HG03460 (cell line): Measurements from ENCODE around the gene TMEM87A.
A peak's percentile ranks its signal among the peaks of the same experiment; 100 is the strongest.

Source experiments
- ATAC-seq: cut with Tn5 transposase; IDR thresholded peaks from one replicate; pipeline ENCODE4 v1.9.1; 2021; ENCODE audit not compliant: unreplicated experiment

Gene TMEM87A

DNA sequence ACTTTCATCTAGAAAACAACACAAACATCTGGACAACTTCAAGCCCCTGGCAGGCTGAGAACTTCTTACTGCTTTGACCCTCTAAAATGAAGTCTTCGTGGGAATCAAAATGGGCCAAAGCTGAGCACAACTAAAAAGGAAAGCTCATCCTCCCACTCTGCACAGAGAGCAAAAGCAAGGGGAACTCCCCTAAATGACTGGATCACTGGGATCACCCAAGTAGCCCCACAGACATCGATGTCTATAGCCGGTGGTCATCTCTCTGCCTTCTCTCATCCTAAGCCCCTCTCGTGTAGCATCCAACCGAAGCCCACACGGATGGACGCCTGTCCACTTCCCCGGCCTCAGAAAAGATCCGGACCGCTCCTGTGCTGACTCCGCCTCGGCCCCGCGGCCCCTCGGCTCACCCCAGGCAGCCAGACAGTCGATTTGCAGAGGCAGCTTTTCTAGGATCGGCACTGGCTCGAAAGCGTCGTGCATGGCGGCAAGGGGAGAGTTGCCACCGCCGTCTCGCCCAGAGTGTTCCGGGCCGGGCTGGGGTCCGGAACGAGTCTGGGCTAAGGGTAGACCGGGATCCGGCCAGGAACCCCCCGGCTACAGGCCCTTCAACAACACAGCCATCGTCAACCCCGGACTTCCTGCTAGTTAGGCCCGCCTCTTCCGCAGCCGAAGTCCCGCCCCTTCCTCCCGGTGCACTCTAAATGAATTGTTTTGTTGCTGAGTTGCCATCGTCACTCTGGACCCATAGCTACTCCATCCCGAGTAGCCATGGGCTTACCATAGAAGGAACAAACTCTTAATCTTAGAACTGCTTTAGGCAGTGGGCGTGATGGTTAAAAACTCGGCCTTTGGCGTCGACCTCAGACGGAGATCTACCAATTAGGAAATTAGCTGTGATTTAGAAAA is 65.3 kb downstream of the TMEM87A start, which contains the start of gene VPS39:
VPS39 (minus strand) TSS at position 631 of the 906 bp plus-strand sequence; CDS start at position 480, 151 bp downstream.
- ATAC-seq, result peak; percentile 97

DNA sequence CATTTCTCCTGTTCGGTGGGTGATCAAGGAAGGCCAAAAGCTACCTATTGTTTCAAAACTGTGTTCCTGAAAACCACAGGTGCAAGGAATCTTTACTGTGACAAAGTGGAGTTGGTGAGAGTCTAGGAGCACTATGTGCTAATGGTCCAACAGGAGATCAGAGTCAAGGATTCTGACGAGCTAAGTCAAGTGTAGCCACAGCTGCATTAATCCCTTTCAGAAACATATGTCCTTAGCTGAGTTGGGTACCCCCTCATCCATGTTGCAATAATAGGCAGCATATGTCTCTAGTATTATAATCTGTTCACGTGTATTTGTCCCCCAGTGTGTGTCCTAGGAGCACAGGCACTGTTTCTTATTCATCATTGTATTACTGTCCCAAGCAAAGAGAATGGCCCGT is 66.8 kb downstream of the TMEM87A start:
- ATAC-seq, result no peak

DNA sequence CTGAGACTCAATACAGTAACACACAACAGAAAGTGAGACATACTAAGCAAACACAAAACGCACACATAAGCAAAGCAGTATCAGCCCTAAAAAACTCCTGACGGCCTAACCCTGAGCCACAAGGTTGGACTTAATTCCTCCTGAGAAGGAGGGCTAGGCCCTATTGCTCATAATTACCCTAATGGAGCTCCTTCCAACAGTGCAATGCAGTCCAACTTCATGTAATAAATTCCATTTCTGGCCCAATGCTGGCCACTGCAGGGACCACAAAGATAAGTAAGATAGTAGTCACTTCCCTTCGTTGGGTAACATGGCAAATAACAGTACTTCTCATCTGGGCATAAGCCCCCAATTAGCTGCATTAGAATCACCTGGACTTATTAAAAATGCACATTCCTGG is 69.3 kb downstream of the TMEM87A start:
- no peak for ATAC-seq

DNA sequence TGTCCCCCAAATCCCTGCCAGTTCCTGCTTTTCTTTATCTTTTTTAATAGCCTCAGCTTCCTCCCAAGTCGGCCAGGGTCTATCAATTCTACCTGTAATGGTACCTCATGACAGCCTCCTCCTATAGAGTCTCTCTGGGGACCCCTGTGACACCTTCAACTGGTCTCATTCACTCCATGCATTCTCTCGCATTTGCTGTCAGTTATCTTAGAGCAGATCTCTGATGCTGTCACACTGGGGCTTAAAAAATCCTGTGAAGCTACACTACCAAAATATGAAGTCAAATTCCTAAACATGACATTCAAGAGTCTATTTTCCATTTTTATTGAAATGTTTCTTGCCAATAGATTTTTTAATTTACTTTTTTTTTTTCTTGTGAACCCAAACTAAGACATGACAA is 70.6 kb downstream of the TMEM87A start:
- ATAC-seq, result no peak

DNA sequence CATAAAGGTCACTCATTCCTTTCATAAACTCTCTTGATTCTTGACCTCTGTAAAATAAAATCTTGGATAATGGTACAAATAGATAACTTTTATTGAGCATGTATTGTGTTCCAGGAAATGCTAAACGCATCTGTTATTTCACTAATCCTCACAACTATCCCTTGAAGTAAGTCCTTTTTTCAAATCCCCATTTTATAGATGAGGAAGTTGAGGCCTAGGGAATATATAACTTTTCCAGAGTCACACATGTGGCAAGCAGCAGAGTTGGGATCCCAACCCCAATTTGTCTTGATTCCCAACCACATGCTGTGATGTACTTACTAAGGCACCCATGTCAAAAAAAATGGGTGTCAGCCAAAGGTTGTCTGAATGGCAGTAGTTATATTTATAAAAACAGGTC is 71.4 kb downstream of the TMEM87A start:
- ATAC-seq, result no peak

DNA sequence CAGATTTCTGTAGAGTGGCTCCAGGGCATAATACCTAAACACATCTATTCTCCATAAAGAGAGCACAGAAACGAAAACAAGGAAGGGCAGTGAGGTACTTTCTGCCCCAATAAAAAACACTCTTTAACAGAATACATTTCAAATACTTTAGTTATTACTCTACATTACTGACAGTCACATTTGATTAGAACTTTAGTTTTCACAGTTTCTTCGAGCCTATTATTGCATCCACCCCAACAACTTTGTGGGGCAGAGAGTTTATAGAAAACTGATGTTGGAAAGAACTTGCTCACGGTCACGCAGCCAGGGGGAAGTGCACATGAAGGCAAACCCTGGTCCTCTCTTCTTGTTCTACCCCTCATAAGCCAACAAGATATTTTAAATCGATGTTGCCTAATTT is 74.1 kb downstream of the TMEM87A start:
- ATAC-seq, result no peak

DNA sequence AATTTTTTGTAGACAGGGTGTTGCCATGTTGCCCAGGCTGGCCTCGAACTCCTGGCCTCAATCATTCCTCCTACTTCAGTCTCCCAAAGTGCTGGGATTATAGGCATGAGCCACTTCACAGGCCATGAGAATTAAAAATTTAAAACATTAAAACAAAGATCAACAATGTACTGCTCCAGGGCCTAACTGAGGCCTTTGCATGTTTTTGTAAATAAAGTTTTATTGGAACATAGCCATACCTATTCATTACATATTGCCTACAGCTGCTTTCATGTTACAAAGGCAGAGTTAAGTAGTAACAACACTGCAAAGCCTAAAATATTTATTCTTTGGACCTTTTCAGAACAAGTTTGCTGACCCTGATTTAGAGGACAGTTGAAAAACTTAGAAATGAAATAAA is 74.7 kb downstream of the TMEM87A start:
- no peak for ATAC-seq

DNA sequence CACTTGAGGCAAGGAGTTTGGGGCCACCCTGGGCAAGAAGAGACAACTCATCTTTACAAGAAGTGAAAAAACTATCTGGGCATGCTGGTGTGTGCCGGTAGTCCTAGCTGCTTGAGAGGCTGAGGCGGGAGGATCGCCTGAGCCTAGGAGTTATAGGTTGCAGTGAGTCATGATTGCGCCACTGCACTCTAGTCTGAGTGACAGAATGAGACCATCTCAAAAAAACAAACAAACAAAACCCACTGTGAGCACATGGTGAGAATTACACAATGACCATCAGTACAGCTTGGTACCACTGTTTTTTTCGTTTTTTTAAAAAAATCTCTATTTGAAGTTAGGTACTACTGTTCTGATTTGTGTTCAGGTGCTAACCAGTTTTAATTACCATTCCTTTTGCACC is 78.7 kb downstream of the TMEM87A start:
- no peak for ATAC-seq

DNA sequence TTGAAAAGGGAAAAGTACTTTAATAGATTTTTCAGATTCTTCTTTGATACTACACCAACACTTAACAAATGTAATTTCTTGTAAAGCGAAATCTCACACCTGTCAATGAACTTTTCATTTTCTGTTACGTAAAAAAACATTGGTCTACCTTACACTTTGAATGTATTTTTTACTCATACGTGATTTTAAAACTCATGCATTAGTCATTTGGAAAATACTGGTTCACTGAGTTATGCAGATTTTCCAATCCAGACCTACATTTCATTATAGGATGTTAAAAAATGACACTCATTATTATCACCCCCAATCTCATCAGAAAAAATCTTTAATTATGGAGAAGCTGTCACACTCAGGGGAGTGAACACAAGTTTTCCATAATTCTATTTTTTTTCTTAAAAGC is 79.8 kb downstream of the TMEM87A start:
- no peak for ATAC-seq

DNA sequence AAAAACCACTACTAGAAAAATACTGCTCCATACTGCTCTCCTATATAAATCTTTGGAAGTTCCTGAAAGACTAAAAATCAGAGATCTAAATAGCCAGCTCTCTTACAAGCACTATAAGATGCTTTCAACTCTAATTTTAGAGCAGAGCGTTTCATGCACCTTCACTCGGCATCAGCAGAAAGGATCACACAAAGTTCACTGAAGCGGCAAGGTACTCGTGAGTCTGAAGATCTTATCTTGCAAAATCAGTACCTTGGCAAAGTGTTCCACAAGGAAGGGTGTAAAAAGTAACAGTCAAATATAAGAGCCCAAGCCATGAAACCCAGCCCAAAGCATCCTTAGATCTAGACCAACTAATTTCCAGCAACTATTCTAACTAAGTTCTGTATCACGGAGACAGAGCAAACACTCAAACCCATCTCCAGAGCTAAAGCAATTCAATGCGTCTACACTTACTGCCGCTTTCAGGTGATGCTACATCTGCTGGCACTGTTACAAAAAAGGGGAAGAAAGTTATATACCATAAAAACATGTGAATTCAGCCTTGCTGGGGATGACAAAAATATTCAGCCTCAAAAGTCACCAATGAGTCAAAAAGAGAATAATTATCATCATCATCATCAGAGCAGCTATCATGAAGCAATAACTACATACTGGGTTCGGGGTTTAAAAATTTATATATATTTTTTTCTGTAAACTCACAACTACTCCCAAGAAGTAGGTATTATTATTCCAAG is 81.5 kb downstream of the TMEM87A start:
- no peak for ATAC-seq

DNA sequence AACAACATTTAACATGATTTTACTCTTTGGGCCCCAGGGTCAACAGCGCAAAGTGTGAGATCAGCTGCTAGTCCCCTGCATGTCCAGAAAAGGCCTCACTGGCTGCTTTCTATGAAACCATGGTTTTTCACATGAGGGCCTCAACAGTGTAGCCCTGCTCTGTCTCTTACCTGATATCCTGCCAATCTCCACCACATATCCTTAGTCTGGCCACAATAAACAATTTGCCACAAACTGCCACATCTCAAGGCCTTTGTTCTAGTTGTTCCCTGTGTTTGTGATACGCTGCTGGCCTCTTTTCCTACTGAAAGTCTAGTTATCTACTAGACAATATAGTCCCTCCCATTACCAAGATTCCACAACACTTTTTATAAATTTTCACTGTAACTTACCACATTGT is 82.9 kb downstream of the TMEM87A start:
- no peak for ATAC-seq

DNA sequence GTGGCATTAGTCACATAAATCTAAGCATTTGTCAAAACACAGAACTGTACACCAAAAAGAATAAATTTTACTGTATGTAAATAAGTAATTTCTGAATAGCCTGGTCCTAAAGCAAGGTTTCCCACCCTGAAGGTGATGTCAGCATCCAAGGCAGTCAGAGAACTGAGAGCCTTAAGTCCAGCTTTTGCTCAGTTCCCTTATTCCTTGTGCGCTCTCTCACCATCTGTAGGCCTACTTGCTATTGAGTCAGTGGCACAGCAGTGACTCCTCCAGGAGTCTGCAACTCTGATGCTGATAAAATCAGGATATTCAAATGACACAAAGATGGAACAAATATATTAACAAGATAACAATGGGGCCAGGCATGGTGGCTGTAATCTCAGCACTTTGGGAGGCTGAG is 87.4 kb downstream of the TMEM87A start:
- ATAC-seq, result no peak

DNA sequence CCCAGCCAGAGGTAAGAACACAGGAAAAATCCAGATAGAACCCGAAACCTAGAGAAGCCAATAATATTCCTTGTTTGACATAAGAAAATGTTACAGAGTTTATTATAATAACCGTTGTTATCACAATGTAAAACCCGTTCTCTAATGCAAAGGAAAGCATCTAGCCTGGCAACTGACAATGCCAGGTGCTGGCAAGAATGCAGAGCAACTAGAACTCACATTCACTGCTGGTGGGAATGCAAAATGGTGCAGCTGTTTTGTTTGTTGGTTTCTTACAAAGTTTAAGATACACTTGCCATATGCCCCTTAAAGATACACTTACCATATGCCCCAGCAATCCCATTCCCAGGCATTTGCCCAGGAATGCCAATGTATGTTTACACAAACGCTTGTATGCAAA is 88.5 kb downstream of the TMEM87A start:
- no peak for ATAC-seq

DNA sequence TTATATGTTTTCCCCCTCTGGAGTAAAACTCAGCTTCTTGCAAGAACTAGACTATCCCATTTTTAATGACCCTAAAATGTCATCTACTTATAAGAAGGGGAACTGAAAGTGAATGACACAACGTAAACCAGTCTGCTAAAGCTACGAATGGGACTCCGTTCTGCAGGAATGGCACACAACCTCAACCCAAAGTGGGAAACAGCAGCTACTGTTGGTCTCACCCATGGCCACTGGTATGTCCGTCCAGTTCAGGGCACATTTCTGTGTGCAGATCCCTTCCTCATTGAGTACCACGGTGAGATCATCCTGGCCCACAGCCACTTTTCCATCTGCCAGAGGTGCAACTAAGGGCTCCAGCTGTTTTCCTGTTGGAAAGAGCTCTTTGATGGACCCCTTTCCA is 88.9 kb downstream of the TMEM87A start:
- no peak for ATAC-seq

DNA sequence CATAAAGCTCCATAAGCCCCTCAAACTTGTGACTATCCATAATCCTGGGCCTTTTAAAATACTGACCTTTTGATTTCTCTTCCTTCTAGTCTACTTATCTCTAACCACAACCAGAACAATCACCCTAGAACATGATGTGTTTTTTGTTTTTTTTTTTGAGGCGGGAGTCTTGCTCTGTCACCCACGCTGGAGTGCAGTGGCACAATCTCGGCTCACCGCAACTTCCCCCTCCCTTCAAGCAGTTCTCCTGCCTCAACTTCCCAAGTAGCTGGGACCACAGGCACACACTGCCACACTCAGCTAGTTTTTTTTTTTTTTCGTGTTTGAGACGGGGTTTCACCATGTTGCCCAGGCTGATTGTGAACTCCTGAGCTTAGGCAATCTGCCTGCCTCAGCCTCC is 90.3 kb downstream of the TMEM87A start:
- ATAC-seq, result no peak

DNA sequence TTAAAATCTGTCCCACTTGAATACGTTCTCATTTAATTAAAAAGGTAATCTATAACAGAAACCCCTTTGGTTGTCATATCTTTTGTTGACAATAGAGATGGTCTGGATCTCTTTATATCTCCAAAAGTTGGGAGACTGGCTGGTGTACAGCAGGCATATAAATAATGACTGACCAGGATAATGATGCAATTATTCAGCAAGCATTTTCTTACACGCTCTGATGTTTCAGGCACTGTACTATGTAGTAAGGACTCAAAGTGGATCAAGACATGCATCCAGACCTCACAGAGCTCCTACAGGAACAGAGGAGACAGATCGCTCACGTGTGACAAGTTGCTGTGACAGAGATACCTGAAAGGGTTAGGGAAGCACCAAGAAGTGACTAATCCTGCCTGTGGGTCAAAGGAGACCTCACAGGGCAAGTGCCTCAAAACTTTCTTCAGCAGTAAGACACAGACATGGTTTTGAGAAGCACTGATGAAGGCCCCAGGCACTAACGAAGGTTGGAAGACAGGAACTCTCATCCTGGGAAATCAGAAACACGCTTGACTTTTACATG is 90.8 kb downstream of the TMEM87A start:
- no peak for ATAC-seq

DNA sequence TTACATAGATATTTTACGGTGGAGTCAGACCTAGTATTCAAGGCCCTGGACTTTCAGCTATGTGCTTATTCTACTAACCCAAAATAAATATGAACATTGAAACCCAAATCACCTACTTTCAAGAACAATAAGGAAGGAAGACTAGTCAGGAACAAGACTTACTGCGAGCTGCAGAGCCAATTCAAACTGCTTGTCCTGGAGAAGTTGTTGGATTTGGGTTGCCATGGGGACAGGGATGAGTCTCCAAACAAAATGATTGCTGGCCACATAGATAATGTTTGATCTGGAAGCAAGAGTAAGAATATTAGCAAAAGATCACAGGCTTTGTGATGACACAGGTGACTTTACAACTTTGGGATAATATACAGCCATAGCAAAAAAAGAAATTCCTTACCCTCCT is 95.2 kb downstream of the TMEM87A start:
- no peak for ATAC-seq

DNA sequence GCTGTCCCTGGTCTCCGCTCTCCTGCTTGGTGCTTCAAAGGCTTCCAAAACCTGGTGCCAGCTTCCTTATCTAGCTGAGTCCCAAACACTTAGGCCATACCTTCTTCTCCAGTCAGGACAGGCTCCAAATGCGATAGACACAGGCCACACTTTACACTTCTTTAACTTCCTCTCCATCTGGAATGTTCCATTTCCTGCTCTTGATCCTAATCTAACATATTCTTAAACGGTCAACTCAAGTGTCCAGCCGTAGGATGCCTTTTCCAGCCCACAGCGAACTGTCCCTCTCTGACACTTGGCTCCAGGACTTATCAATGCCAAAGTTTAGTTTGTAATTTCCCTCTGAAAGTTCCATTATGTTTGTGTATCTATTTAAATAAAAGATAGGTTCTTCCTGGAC is 97.6 kb downstream of the TMEM87A start:
- ATAC-seq, result no peak

DNA sequence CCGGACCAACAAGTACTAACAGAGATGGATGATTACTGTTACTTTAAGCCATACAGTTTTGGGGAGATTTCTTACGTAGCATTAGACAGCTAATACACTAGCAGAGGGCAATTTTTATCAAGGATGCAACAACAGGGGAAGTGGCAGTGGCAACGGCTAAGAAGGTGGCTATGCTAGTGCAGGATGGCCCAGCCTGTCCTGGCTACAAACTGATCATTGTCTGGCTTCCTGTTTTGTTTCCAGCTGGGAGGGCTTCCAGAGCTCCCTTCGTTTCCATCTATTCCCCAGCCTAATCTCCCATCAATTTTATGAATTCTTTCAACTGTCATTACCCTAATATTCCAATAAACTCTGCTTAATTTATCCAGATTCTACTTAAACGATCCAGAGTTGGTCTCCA is 100.8 kb downstream of the TMEM87A start:
- no peak for ATAC-seq

DNA sequence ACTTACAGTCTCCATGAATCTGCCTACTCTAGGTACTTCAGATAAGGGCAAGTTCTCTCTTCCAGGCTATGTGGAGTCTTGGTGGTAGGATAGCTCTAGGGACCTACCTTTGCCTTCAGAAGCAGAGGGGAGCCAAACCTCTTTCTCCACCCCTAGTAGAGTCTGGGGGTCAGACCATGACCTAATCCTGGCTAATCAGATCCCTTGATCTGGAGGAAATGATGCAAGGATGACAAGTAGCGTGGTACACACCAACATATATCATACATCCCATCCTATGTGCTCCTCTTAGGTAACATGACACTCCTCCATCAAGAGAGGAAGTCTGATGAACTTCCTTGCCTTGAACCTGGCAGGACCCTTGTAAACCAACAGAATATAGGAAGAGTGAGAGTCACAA is 101.4 kb downstream of the TMEM87A start:
- no peak for ATAC-seq

DNA sequence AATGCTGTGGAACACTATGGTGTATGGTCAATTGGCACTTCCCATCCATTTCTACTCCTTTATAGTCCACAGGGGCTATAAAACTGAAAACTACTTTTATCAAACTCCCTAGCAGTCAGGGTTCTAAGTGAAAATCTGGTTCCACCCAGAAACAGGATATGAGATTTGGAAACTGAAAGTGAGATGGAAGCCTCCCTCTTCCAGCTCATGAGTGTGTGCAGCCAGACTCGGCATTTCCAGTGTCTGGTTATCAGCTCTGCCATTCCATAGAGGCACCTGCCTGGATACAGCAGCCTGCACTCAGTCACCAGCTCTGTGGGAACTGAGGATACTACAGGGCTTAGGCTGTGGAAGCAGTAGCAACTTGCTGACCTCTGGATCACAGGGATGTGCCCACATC is 102.1 kb downstream of the TMEM87A start:
- ATAC-seq, result no peak
